ENCODE measurements around the gene LSMEM2.

The LSMEM2 gene

DNA sequence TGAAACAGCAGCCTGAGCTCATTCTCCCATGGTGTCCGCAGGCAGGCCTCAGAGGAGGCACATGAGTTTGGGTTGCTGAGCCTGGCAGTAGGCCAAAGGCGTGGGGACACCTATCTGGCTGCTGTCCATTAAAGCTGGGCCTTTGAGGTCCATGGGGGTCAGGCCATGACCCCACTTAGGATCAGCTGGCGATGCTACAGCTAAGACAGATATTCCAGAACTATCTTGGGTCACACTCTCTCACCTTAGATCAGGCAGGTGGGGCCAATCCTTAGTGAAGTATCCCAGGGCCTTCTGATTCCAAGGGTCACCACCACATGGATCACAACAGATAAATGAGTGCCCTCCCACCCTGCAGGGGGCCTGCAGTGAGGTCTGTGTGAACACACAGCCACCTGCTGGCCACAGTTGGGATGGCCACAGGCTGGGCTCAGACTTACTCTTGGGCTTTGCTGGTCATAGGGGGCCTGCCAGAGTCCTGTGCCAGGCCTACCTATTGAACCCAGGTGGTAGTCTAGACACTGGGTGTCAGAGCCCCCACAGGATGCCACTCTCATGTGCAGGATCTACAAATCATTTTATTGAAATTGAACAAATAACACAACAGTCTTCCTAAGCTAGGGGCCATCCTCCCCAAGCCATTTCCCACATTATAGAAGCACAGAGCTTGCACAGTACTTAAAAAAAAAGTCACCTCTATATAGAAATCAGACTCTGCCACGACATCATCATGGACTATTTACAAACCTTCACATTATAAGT lies 45.6 kb downstream of the LSMEM2 start:
- DNase-seq: peak; percentile 99

GRCh38 chr3:50325113-50325480 lies 46.2 kb downstream of the LSMEM2 start:
- DNase-seq: no peak

DNA sequence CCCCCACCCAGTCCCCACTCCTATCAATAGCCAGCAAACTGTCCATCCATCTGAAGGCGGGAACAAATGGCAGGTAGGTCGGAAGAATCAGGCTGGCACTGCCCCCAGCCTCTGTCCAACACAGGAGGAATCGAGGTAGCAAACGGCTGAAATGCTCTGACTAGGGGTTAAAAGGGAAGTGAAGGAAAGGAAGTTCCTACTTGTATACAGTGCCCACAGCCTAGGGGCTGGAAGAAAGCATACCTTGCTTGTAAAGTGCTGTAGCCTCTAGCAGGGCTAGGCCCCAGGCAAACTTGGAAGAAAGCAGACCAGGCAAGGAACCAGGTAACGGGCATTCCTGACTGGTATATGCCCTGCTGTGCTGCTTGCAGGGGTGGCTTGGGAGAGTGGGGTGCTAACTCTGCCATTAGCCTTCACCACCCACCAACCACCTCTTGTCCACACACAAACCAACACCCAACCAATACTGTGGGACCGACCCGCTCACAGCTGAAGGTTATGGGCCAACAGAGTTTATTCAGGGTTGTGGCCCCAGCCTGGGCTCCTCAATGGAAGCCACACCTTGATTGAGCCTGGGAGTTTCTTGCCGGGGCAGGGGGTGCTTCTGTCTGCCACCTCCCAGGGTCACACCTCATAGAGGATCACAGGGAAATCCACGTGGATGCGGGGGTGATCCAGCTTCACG lies 46.8 kb downstream of the LSMEM2 start:
- no peak for DNase-seq

- DNase-seq: no peak
Observed at GRCh38 chr3:50326182-50326541, 47.3 kb downstream of the LSMEM2 start.

DNA sequence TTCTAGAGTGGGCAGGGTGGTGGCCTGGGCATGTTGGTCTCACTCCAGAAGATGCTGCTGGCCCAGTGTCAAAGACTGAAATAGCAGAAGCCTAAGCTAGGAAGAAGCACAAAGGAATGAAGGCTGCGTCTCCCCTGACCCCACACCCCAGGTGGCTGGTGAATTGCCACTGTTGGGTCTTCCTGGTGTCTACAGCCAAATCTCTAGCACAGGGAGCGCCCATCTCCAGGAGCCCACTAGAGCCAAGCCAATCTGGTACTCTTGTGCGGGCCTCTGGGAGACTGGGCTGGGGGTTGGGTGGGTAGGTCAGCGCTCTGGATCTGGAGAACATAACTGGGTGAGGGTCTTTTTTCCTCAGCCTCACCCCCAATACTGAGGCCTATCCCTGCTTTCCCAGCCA lies 48.2 kb downstream of the LSMEM2 start:
- DNase-seq: no peak

DNA sequence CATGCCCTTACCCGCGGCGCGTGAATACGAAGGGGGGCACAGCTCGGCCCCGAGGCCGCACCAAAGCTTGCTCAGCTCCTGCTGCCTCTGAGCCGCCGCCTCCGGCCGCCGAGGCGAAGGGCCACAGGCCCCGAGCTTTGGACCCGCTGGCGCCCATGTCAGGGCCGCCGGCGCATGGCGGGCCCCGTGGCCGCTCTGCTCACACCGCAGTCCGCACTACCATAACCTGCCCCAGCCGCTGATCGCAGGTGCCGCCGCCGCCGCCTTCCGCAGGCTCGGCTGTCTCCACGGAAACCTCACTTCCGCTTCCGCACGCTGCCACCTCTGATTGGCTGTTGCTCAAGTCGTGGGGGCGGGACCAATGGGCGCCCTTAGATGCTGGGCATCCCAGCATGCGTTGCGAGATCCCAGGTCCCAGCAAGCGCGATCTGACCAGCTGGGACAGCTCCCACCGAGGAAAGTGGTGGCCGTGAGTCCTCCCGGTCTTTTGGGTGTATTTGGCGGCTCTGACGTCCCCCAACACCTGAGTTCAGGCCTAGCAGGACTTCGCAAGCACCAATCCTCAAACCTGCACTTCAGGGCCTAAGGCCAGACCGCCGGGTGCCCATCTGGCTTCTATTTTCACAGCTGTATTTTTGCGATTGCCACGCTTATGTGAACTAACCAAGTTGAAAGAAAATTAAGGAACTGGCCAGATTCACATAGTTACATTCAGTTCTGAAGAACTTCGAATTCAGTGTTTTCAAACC lies 49.2 kb downstream of the LSMEM2 start, which contains the start of gene TUSC2:
TUSC2 (minus strand) TSS at position 281 of the 749 bp plus-strand sequence; CDS start at position 157, 124 bp downstream.
- peak; percentile 99 for DNase-seq

DNA sequence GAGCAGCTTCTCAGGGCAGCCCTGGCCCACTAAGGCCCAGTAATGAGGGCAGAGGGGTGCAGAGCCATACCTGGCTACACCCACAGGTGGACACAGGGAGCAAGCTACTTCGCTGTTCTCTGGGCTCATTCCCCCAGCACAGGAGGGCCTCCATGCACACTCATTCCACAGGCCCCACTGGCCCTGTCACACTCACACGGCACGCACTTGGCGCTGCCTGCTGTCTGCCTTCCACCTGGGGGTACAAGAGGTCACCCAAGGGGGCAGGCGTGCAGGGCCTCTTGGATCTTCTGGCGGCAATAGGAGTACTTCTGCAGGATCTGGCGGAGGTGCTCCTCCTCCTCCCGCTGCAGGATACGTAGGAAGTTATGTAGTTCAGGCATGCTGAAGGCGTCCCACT lies 51.4 kb downstream of the LSMEM2 start:
- DNase-seq: no peak

DNA sequence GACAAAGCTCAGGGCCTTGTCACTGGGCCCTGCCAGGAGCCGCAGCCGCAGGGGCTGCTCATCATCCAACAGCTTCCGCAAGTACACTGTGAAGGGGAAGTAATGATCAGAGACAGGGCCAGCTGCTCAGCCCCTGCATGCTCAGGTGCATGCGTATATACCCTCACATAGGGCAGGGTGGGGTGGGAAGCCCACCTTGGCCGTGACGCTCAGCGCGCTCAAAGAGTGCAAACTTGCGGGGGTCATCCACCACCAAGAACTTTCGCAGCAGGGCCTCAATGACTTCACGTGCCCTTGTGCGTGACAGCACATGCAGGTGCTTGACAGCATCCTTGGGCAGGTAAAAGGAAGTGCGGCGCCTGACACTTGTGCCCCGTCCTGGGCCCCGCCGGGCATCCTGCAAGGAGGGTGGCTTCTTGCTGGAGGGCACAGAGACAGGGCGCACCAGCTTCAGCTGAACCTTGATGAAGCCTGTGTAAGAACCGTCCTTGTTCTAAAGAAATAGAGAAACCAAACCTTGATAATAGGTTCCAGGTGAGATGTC lies 52.5 kb downstream of the LSMEM2 start:
- no peak for DNase-seq

DNA sequence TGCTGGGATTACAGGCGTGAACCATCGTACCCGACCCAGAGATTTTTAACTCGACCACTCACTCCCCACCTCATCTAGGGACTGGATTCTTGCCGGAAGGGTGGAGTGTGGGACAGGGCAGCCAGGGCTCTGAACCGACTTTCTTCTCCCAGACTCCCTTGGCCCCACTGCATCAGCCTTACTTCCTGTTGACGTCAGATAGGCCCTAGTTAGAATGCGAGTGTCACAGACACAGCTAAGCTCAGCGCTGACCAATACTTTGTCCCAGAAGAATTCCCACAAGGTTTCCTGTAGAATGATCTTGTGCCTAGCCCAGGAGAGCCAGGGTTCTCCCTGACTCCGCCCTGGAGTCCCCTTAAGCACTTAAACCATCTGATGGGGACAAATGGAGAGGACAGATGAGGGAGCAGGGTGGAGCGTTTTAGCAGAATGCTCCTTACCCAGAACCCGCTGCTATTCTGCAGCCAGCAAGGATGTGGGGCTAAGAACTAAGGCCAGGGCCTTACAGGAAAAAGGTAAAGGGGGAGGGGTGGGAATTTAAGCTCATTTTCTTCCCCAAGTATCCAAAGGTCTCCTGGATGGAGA lies 54.9 kb downstream of the LSMEM2 start:
- no peak for DNase-seq

GRCh38 chr3:50334339-50335075 lies 55.6 kb downstream of the LSMEM2 start:
- no peak for DNase-seq

DNA sequence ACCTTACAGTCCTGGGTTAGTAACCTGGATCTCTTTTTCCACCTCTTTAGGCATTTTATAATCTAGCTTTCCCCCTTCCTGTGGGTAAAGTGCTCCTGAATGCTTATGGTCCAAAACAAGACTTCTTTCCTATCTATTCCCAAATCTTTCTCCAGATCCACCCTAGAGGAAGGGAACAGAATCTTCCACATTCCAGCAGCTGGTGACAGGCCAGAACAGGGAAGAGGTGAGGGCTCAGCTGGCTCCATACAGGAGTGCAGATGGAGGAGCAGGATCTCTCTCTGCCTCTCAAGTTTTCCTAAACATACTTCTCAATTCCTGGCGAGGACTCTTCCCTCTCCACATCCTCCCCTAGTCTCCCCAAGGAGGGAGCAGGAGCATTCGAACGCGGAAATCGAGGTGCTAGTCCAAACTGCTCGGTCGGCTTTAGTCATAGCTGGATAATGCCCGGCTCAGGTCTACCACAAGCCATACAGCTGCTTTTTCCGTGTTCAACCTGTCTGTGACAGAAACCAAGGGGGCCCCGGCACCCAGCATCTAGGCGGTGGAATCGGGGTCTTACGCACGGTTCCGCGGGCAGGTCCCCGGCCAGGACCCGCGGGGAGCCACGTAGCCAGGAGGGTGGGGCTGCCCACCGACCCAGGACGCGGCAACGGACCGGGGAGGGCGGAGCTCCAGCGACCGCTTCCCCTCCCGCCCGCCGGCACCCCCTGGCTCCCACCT lies 57.7 kb downstream of the LSMEM2 start:
- peak; percentile 79 for DNase-seq

- peak; percentile 100 for DNase-seq
Observed at GRCh38 chr3:50337175-50337861, 58.4 kb downstream of the LSMEM2 start.
